SIG-M5 (cell line): ENCODE results near the gene HOPX.
"Not testable (repeated sequence)": the region's sequence is repeated elsewhere in the genome, so short reads cannot be mapped to it uniquely, and the experiment has no call there.

Source experiments
- DNase-seq: peaks from one replicate; lab custom pipeline; 2025; lab: John Stamatoyannopoulos, UW

The HOPX gene, protein sequence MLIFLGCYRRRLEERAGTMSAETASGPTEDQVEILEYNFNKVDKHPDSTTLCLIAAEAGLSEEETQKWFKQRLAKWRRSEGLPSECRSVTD

DNA sequence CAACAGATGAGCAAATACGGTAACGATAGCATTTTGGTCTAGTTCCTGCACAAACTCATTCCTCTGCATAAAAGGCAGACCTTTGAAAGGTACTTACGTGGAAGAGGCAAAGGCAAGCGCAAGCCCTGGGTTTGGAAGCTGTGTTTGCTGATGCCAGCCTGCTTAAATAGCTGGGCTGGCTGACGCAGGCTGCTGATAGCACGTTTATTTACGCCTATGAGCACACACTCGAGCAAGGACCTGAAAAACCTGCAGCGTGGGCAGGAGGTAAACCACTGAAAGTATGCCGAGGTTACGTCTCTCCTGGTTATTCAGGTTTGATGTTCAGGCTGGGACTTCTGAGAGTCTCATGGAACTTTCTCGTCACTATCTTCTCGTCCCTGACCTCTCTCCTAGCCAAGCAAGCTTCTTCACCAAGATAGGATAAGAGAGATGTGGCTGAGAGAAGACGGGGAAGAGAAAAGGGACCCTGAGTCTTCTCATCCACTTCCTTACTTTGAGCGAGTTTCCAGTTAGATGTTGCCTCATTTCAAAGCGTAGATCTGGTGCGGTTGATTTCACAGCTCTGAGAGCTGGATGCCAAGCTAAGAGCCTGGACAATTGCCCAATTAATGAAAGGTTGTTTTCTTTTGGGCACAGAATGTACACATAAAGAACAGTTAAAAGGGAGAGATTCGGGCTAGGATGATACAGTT, at the start of gene HOPX:
Gene HOPX (minus strand): TSS at position 139 of the 695 bp plus-strand sequence. CDS start 23,480 bp downstream, outside the sequence.
- no peak for DNase-seq

DNA sequence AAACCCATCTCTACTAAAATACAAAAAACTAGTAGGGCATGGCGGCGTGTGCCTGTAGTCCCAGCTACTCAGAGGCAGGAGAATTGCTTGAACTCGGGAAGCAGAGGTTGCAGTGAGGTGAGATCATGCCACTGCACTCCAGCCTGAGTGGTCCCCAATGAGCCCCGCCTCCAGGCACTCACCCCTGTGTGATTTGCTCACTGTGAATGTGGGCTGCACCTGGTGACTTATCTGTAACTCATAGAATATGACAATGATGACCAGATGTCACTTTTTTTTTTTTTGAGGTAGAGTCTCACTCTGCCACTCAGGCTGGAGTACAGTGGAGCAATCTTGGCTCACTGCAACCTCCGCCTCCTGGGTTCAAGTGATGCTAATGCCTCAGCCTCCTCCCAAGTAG, 49.0 kb upstream of the HOPX start:
- no peak for DNase-seq

DNA sequence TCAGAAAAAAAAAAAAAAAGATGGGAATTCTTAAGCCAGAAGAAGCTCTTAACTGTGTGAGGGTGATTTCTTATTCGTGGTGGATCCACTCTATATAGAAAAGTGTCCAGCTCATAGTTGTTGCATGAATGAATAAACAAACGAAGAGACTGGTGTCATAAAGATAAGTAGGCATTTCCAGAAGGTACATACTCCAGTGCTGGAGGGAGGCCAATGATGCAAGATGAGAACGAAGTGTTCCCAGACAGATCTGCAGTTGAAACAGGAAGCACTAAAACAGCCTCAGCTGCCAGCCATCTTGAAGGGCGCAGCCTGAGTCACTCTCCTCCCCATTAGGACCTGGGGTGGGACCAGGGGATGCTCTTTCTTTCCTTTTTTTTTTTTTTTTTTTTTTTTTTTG, 47.4 kb upstream of the HOPX start:
- DNase-seq = no peak

DNA sequence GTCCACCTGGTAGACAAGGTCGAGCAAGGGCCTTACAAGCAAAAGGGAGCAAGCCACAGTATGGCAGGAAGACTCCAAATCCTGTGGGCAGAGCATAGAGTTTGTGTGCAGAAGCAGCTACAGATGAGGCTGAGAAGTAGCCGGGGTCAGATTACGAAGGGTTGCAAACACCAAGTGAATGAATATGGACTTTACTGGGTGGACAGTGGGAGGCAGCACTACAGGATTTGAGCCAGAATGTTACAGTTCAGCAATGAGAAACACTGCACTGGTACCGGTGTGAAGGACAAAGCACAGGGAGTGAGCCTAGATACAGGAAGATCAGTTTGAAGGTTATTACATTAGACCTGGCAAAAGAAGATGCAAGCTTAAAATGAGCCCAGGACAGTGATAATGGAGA, 46.1 kb upstream of the HOPX start:
- DNase-seq = no peak

DNA sequence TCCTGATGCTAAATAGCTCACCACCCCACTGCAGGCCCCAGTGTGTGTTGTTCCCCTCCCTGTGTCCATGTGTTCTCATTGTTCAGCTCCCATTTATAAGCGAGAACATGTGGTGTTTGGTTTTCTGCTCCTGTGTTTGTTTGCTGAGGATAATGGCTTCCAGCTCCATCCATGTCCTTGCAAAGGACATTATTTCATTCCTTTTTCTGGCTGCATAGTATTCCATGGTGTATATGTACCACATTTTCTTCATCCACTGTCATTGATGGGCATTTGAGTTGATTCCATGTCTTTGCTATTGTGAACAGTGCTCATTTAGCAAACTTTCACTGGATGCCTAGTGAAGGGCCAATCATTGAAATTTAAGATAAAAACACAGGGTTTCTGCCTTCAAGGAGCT, 45.5 kb upstream of the HOPX start:
- not testable (repeated sequence) for DNase-seq

DNA sequence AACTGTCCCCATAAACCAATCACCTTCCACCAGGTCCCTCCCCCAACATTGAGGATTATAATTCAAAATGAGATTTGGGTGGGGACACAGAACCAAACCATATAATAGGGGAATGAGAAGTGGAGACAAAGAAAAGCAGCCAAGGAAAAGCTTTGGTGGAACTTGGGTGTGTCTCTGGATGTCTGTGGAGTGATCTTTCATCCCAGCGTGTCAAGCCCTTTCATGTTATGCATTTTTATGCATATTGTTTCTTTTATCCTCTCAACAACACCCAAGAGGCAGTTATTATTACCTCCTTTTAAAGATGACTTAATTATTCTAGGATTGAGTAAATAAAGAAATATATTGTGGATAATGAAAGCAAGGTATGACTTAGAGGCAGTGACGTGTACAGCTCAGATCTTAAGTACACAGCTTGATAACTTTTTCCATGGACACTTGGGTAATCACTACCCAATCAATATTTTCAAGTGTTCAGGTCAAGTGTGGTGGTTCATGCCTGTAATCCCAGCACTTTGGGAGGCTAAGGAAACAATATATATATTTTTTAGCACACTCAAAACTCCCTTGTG, 42.6 kb upstream of the HOPX start:
- no peak for DNase-seq

DNA sequence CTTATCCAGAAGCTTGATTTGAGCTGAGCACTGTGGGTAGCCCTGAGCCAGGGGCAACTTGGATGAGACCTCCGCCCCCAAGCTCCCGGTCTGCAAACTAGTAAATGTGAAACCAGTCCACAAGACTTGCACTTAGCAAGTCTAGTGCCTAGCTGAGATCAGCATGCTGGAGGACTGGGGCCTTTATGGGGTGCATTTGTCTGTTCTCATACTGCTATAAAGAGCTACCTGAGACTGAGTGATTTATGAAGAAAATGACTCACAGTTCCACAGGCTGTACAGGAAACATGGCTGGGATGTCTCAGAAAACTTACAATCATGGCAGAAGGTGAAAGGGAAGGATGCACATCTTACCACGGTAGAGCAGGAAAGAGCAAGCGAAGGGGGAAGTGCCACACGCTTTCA, 42.1 kb upstream of the HOPX start:
- no peak for DNase-seq

DNA sequence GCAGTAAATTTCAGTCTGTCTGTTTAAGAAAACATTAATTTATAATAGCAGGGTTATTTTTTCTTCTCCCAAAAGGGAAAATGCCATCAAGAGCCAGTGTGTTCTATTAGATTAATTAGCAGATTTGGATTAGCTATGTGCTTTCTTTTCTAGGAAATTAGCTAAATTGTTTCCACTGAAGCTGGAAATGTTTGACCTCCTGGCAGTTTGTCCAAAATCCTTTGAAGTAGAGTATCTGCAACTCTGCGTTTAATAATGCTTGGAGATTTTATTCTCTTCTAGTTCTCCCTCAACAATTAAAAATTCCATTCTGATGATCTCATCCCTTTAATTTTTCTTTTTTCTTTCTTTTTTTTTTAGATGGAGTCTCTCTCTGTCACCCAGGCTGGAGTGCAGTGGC, 27.1 kb upstream of the HOPX start:
- no peak for DNase-seq

DNA sequence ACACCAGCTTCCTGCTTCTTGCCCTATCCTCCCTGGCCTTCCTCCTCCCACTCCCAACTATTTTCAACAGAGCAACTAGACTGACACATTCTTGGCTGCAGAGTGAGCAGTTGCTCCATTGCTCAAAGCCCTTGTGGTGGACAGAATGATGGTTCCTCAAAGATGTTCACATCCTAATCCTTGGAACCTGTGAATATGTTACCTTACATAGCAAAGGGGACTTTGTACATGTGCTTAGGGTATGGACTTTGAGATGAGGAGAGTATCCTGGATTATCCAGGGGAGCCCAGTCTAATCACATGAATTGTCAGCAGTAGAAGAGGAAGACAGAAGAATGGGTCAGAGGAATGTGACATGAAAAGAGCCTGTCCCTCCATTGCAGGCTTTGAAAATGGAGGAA, 24.9 kb upstream of the HOPX start:
- DNase-seq = no peak

DNA sequence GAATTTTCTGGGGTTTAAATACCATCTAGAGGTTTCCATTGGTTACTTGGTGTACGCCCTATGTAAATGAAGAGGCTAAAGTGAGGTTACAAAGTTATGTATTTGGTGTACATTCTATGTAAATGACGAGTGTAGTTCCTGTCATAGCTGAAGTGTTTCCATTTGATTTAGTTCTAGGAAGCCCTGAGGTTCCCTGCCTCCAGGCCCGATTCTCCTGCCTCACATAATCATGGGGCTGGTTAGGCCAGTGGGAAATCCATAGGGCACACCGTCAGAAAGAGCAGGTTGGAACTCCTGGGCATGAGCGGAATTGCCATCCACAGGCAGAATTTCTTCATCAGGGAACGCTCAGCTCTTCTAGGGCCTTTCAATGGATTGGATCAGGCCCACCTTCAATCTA, 24.2 kb upstream of the HOPX start:
- DNase-seq = no peak

DNA sequence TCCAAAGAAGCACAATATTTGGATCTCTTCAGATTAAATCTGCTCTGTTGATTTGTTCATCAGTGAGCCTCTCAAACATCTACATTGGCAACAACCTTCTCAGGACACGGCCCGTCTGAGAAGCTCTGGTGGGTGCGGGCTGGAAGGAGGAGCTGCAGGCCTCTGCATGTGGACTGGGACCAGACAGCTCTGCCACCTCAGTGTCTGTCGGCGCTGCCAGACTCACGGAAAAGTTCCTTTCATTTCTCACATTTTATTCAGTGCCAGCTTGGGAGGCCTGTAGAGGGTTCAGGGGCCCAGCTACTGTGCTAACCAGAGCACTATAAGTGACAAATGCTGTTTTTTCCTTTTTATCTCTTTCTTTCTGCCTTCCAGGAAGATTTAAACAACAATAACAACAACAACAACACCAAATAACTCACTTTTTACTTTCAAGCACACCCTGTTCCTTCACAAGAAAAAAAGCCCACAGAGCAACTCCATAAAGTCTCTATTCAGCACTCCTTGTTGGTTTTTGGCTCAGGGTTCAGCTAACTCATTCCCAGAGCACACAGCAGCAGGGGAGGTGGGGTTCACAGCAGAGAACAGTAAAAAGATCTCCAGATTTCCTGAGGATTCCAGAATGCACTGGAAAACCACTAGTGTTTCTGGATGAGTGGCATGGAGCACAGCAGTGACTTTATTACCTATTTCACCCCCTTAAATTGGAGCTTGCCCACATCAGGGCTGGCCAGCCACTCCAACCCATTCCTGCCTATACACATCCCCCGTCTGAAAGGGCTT, 23.2 kb upstream of the HOPX start:
- DNase-seq = no peak

DNA sequence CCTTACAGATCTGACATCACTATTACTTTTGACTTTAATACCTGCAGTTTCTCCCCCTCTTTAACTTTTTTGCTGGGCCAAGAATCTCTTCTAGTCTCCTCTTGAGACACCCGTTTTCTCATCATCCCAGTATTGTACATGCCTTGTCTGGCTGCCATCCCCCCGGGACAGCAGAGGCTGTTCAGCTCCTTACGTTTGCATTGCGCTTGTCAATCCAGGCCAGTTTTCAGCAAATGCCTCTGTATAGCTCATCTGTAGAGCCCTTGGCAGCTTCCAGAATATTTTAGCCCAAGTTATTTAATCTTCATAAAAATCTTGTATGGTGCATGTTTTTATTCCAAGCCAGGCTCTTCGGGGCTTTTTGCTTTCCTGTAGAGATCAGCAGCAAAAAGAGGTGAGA, 22.3 kb upstream of the HOPX start:
- DNase-seq = no peak

DNA sequence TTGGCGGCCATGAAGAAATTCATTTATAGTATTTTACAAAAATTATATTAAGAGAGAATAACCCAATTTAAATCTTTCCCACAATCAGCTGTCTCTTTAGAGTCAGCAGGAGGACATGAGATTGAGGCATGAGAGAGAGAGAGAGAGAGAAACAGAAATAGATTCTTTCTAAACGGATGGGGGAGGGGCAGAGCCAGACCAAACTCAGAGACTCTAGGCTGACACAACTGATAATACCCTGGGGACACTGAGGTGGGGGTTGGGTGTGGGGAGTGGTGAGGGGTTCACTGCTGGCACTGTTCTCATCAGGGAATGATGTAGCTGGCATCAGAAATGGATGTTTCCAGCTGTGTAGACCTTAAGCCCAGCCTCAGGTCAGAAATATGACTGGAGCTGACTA, 20.5 kb upstream of the HOPX start:
- no peak for DNase-seq

DNA sequence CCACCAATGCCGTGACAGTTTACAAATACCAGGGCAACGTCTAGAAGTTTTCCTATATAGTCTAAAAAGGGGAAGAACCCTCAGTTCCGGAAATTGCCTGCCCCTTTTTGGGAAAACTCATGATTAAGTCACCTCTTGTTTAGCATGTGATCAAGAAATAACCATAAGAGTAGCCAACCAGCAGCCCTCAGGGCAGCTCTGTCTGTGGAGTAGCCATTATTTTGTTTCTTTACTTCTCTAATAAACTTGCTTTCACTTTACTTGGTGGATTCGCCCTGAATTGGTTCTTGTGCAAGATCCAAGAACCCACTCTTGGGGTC, 20.0 kb upstream of the HOPX start:
- no peak for DNase-seq

DNA sequence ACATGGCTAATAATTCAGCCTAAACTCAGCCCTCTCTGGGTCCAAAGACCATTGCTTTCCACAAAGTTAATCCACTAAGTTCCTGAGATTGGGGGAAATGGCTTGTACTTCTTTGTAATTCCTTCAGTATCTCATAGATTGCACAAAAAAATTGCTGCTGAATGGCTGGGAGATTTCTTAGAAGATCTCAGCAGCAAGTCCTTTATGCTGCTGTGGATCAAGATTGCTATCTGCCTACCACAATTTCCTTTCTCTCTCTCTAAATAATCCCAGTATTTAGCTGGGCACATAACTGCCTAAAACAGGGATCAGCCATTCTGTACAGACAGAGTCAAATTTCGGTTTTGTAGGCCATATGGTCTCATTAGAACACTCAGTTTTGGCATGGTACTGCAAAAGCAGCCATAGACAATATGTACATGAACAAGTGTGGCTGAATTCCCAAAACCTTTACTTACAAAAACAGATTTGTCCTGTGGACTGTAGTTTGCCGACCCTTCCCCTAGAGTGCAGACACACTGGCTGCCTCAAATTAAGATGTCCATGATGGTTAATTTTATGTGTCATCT, 18.5 kb upstream of the HOPX start:
- DNase-seq = no peak

DNA sequence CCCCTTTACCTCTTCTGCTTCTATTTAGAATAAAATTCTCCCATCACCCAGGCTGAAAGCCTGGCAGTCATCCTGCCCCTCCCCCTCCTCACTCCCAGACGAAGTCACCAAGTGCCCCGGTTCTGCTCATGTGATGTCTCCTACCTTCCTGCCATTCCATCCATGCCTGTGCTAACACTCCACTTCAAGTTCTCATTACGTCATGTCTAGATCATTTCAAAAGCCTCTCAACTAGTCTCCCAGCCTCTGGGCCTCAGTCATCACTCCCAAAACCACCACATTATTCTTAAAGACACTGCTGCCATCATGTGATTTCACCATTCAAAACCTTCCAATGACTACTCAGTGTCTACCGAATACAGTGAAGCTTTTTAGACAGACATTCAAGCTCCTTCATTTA, 17.2 kb upstream of the HOPX start:
- no peak for DNase-seq

DNA sequence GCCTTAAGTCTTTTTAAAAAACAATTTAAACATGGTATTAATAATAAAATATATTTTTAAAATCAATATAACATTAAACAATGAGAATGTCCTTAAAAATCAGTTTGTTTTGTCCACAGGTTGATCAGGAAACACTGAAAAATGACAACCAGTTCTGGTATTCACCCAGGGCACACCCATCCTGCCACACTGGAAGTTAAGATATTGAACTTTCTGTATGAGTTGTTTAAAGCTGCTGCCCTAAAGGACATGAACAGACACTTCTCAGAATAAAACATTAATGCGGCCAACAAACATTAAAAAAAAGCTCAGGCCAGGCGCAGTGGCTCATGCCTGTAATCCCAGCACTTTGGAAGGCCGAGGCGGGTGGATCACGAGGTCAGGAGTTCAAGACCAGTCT, 15.0 kb upstream of the HOPX start:
- no peak for DNase-seq

DNA sequence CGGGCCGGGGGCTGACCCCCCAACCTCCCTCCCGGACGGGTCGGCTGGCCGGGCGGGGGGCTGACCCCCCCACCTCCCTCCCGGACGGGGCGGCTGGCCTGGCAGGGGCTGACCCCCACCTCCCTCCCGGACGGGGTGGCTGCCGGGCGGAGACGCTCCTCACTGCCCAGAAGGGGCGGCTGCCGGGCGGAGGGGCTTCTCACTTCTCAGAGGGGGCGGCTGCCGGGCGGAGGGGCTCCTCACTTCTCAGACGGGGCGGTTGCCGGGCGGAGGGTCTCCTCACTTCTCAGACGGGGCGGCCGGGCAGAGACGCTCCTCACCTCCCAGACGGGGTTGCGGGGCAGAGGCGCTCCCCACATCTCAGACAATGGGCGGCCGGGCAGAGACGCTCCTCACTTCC, 12.4 kb upstream of the HOPX start:
- not testable (repeated sequence) for DNase-seq

DNA sequence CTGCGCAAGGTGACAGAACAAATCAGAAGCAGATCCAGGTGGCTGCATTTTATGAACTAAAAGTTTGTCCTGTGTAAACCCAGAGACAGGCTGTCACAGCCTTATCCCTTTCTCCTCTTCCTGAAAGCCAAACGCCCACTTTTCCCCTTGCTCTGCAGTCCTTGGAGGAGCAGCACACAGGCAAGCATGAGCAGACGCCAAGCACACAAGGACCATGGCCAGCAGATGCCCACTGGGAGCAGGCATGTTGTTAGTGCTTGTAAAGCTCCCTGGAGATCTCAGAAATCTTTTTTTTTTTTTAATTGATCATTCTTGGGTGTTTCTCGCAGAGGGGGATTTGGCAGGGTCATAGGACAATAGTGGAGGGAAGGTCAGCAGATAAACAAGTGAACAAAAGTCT, 11.5 kb upstream of the HOPX start:
- DNase-seq = no peak

DNA sequence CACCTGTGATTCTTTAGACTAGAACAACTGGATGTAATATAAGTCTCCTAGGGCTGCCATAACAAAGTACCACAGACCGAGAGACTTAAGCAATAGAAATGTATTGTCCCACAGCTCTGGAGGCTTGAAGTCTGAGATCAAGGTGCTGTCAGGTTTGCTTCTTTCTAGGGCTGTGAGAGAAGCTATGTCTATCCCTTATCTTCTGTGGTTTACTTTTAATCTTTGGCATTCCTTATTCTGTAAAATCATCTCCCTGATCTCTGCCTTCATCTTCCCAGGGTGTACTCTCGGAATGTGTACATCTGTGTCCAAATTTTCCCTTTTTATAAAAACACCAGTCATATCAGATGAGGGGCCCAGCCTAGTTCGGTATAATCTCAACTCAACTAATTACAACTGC, 10.3 kb upstream of the HOPX start:
- DNase-seq = no peak

DNA sequence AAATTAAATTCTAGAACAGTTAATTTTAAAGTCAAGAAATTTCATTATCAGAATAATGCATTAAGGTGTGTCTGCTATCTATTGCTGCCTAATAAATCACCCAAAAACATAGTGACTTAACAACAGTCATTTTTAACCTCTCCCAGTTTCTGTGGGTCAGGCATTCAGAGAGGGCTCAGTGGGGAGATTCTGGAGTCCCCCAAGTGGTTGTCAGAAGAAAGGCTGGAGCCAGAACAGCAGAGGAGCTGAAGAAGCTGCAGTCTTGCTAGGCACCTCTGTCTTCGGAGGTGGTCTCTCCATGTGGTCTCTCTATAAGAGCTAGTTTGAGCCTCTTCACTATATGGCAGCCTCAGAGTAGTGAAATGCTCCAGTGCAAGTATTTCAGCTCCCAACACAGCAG, 9.3 kb upstream of the HOPX start:
- DNase-seq = no peak

DNA sequence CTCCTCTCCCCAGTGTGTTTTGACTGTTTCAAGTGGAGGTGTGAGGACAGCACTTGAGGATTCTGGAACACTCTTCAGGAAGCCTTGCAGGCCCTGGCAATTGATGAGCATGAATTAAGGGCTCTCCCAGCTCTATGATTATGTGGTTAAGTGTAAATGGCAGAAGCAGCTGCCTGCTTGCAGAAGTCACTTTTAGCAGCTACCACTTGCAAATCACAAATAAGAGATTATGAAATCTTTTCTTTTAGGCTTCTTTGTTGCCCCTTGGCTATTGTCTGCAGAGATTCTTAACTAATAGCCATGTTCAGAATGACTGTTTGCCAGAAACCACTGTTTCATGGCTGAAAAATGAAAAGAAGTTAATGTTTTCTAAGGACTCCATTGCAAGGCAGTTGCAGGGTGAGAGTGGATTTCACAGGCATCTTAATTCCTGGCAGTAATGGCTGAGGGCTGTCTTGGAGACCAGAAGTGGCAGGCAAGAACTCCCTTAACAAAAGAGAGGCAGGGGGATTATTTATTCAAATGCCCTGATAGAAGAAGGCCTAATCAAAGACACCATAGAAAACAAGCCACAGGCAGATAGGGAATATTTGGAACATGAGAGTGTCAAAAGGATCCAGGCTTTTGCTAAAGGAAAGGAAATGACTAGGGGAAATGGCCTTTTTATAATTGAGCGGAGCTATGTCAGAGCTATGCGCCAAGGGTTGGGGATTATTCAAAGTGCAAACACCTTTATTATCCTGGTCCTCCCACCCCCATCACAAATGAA, 8.3 kb upstream of the HOPX start:
- no peak for DNase-seq
